ENCODE results near the gene ZP3.
"Not testable (repeated sequence)": the region's sequence is repeated elsewhere in the genome, so short reads cannot be mapped to it uniquely, and the experiment has no call there.

The ZP3 gene

GRCh38 chr7:76424413-76425111, at the start of gene ZP3:
ZP3 (plus strand) TSS chr7:76424950; CDS start chr7:76424965, 15 bp downstream.
- no peak for DNase-seq

- no peak for DNase-seq
Observed at GRCh38 chr7:76375251-76375650, 49.5 kb upstream of the ZP3 start.

GRCh38 chr7:76377186-76377918, 47.4 kb upstream of the ZP3 start:
- DNase-seq = no peak

GRCh38 chr7:76380623-76380966, 44.2 kb upstream of the ZP3 start:
- no peak for DNase-seq

- DNase-seq = no peak
Observed at GRCh38 chr7:76381814-76382213, 42.9 kb upstream of the ZP3 start.

GRCh38 chr7:76383089-76383944, 41.4 kb upstream of the ZP3 start:
- peak; percentile 54 for DNase-seq

GRCh38 chr7:76386691-76387260, 38.0 kb upstream of the ZP3 start:
- DNase-seq = peak; percentile 98

GRCh38 chr7:76387789-76388188, 37.0 kb upstream of the ZP3 start:
- peak; percentile 19 for DNase-seq

- no peak for DNase-seq
Observed at GRCh38 chr7:76390092-76390491, 34.7 kb upstream of the ZP3 start.

GRCh38 chr7:76392531-76393115, 32.1 kb upstream of the ZP3 start:
- no peak for DNase-seq

- peak; percentile 95 for DNase-seq
Observed at GRCh38 chr7:76393116-76394031, 31.4 kb upstream of the ZP3 start.

- DNase-seq = peak; percentile 86
Observed at GRCh38 chr7:76394957-76395356, 29.8 kb upstream of the ZP3 start.

GRCh38 chr7:76395605-76395964, 29.2 kb upstream of the ZP3 start:
- DNase-seq = not testable (repeated sequence)

GRCh38 chr7:76395965-76396726, 28.6 kb upstream of the ZP3 start:
- DNase-seq = peak; percentile 96

GRCh38 chr7:76396864-76397263, 27.9 kb upstream of the ZP3 start:
- DNase-seq = no peak

GRCh38 chr7:76397409-76398183, 27.2 kb upstream of the ZP3 start:
- peak; percentile 90 for DNase-seq

- no peak for DNase-seq
Observed at GRCh38 chr7:76400248-76400647, 24.5 kb upstream of the ZP3 start.

- not testable (repeated sequence) for DNase-seq
Observed at GRCh38 chr7:76403097-76403496, 21.7 kb upstream of the ZP3 start.

- DNase-seq = no peak
Observed at GRCh38 chr7:76403780-76404494, 20.8 kb upstream of the ZP3 start.

GRCh38 chr7:76405738-76406137, 19.0 kb upstream of the ZP3 start:
- DNase-seq = no peak
